HFFc6 (cell line): ENCODE data around the gene LHFPL3. TPM values are rescaled to one million over a fixed set of nuclear protein-coding genes. Genes with fewer than 3 reads are reported as not detected.

Source experiments
- DNase-seq: peaks from one replicate; pipeline ENCODE4 v3.0.0-alpha.2; 2018
- H3K27ac Mint-ChIP-seq: 2 replicates; pipeline ENCODE4 v1.8.0; 2020; ENCODE audit warnings: mild to moderate bottlenecking, mixed read lengths
- H3K27me3 Mint-ChIP-seq: 2 replicates; pipeline ENCODE4 v1.8.0; 2021; ENCODE audit warnings: mild to moderate bottlenecking, moderate library complexity, mixed read lengths; ENCODE audit not compliant: insufficient read depth
- H3K36me3 Mint-ChIP-seq: 2 replicates; pipeline ENCODE4 v1.8.0; 2021; ENCODE audit warnings: low read depth, mixed read lengths
- H3K4me1 Mint-ChIP-seq: 2 replicates; pipeline ENCODE4 v1.8.0; 2020; ENCODE audit warnings: low read depth, mixed read lengths
- H3K4me3 Mint-ChIP-seq: 2 replicates; pipeline ENCODE4 v1.8.0; 2020; ENCODE audit warnings: mild to moderate bottlenecking, moderate library complexity, mixed read lengths
- H3K9me3 Mint-ChIP-seq: 2 replicates; pipeline ENCODE4 v1.8.0; 2020; ENCODE audit warnings: mild to moderate bottlenecking, mixed read lengths
- total RNA-seq, 6 experiments: library from RNA; stranded (reverse); fragmentation: NEBNext Ultra II Directional; extraction: Animal tissue kit (Norgen Biotek cat#: 25700); gene quantifications; 2 replicates in 1 of 6; 3 replicates in 5 of 6; pipeline ENCODE4 v1.2.3, GENCODE V29; 2021
- TF ChIP-seq, protein P1 (sequence below): fragments of 200-600 bp; sonication (generic); IDR thresholded peaks from 2 replicates; pipeline ENCODE4 v1.5.0; 2021; ENCODE audit warnings: antibody characterized with exemption, mild to moderate bottlenecking

Gene LHFPL3
- total RNA-seq, 6 experiments from 2014 or later, result not detected

GRCh38 chr7:104928721-104929400 lies 600.5 kb downstream of the LHFPL3 start:
- H3K27ac Mint-ChIP-seq, result no peak overlapping the region
- DNase-seq, result no peak
- TF ChIP-seq, protein P1, sequence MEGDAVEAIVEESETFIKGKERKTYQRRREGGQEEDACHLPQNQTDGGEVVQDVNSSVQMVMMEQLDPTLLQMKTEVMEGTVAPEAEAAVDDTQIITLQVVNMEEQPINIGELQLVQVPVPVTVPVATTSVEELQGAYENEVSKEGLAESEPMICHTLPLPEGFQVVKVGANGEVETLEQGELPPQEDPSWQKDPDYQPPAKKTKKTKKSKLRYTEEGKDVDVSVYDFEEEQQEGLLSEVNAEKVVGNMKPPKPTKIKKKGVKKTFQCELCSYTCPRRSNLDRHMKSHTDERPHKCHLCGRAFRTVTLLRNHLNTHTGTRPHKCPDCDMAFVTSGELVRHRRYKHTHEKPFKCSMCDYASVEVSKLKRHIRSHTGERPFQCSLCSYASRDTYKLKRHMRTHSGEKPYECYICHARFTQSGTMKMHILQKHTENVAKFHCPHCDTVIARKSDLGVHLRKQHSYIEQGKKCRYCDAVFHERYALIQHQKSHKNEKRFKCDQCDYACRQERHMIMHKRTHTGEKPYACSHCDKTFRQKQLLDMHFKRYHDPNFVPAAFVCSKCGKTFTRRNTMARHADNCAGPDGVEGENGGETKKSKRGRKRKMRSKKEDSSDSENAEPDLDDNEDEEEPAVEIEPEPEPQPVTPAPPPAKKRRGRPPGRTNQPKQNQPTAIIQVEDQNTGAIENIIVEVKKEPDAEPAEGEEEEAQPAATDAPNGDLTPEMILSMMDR, result no peak

GRCh38 chr7:104929921-104930320 lies 601.5 kb downstream of the LHFPL3 start:
- Mint-ChIP-seq H3K4me1 (no peaks in the 10 kb centered on the region), H3K36me3 (no peaks in the 10 kb centered on the region), H3K4me3 (no peak overlapping the region), H3K27ac (no peak overlapping the region), H3K9me3 (no peaks in the 10 kb centered on the region), H3K27me3 (peaks cover 3% of the 10 kb centered on the region; the same call in 1 of the 2 replicates)
- TF ChIP-seq, protein P1, result no peak
- no peak for DNase-seq

More at GRCh38 chr7:104928721-104929400, 600.5 kb downstream of the LHFPL3 start:
- Mint-ChIP-seq H3K4me1 (no peaks in the 10 kb centered on the region), H3K4me3 (no peak overlapping the region), H3K27me3 (peaks cover 3% of the 10 kb centered on the region; the same call in 1 of the 2 replicates), H3K36me3 (no peaks in the 10 kb centered on the region), H3K9me3 (no peaks in the 10 kb centered on the region)

DNA sequence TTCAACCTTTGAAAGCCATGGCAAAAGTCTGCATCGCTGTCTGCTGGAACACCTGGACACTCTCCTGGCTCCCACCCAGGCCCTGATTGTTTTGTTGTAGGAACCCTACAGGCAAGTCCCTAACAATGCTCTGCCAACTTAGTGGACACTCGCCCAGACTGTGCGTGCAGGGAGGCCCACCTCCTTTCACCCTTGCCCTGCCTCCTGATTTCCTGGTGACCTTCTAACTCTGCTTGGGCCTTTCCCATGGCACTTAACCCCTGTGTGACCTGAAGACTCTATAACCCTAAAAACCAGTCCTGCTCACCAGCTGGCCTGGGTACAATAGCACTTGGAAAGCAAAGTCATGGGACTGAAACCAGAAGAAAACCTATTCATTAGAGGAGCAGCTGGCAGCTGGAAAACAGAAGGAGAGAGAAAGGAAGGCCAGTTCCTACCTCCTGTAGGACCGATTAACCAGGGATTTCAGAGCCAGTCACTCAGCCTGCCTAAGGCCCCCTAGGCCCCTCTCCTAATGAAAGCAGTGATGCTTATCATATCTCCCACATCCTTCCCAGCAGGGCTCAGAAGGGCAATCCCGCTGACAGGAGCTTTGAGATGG lies 602.9 kb downstream of the LHFPL3 start:
- peaks cover 3% of the 10 kb centered on the region; the same call in 1 of the 2 replicates for H3K27me3 Mint-ChIP-seq
- DNase-seq, result no peak
- H3K4me1 Mint-ChIP-seq, result no peaks in the 10 kb centered on the region
- H3K4me3 Mint-ChIP-seq, result no peak overlapping the region
- no peaks in the 10 kb centered on the region for H3K9me3 Mint-ChIP-seq
- H3K27ac Mint-ChIP-seq, result no peak overlapping the region
- TF ChIP-seq, protein P1, result no peak
- no peaks in the 10 kb centered on the region for H3K36me3 Mint-ChIP-seq

DNA sequence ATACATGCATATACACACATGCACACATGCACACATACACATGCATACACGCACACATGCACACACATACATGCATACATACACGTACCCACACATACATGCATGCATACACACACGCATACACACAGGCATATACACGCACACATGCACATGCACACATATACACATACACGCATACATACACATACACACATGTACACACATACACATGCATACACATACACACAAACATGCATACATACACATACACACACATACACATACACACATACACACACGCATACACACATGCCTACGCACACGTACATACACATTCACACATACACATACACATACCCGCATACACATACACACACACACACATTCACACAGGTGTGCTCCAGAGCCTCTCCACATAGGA lies 604.6 kb downstream of the LHFPL3 start:
- DNase-seq, result no peak
- TF ChIP-seq, protein P1, result no peak
- Mint-ChIP-seq H3K27ac (no peak overlapping the region), H3K4me3 (no peak overlapping the region), H3K27me3 (peaks cover 1% of the 10 kb centered on the region; the same call in 1 of the 2 replicates), H3K9me3 (no peaks in the 10 kb centered on the region), H3K4me1 (no peaks in the 10 kb centered on the region), H3K36me3 (no peaks in the 10 kb centered on the region)

DNA sequence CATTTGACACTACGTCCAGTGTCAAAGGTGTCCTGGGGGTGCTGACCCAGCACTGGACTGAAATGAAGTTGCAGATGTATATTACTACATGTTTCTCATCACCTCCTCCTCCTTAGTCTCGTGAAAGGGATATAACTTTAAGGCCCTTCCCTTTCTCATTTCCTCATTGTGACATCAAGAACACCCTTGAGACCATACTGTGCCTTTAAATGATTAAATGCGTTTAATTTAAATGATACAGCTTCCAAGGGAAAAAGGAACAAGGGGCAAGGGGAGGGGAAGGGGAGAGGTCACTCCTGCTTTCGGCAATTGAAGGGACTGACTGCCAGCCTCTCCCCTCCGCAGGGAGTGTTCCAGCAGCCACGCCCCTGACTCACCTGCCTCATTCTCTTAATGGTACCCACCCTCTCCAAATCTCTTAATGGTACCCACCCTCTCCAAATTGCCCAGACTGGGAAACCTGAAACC lies 605.2 kb downstream of the LHFPL3 start:
- Mint-ChIP-seq H3K9me3 (no peaks in the 10 kb centered on the region), H3K4me3 (no peak overlapping the region), H3K27me3 (peaks cover 1% of the 10 kb centered on the region; the same call in 1 of the 2 replicates), H3K36me3 (no peaks in the 10 kb centered on the region), H3K4me1 (no peaks in the 10 kb centered on the region), H3K27ac (no peak overlapping the region)
- DNase-seq, result no peak
- TF ChIP-seq, protein P1, result no peak
